Stimulated activated CD4-positive, alpha-beta T cell treated with anti-CD3 and anti-CD28 coated beads, Interleukin-15, amount 100 ng/mL, for 48 hours (primary cell): ENCODE data around the gene FAM222B.
"Not testable (repeated sequence)": the region's sequence is repeated elsewhere in the genome, so short reads cannot be mapped to it uniquely, and the experiment has no call there.

ENCODE experiments used
- DNase-seq, 2 donors: peaks; one replicate each; pipeline ENCODE4 v3.0.0-alpha.2; 2020; ENCODE audit warnings: low read depth in 2 of 2

FAM222B gene

GRCh38 chr17:28728364-28729200 lies 114.0 kb downstream of the FAM222B start, which contains the start of gene NEK8:
TSS of gene NEK8 (plus strand) at chr17:28728788. CDS start at chr17:28728814, 26 bp downstream.
- peak; percentile 95 to 98 for DNase-seq

GRCh38 chr17:28726627-28727491 lies 115.7 kb downstream of the FAM222B start:
- DNase-seq: peak; percentile 89 to 90

- peak in 1 of 2 donors; percentile 72 for DNase-seq
These were observed 116.4 kb downstream of the FAM222B start, which contains the start of gene TLCD1 for GRCh38 chr17:28726226-28726626. TSS of gene TLCD1 (minus strand) at chr17:28726233. CDS start at chr17:28726097, 136 bp downstream.

- DNase-seq: peak in 1 of 2 donors; percentile 50
These were observed 116.8 kb downstream of the FAM222B start for GRCh38 chr17:28725660-28726225.

GRCh38 chr17:28725166-28725659 lies 117.4 kb downstream of the FAM222B start:
- DNase-seq: peak in 1 of 2 donors; percentile 19

GRCh38 chr17:28724500-28725165 lies 118.0 kb downstream of the FAM222B start:
- no peak for DNase-seq

- not testable (repeated sequence) for DNase-seq
These were observed 118.6 kb downstream of the FAM222B start for GRCh38 chr17:28723836-28724499.

- DNase-seq: no peak
These were observed 119.3 kb downstream of the FAM222B start for GRCh38 chr17:28723159-28723835.

GRCh38 chr17:28722417-28723158 lies 120.0 kb downstream of the FAM222B start:
- DNase-seq: no peak

GRCh38 chr17:28720997-28721329 lies 121.6 kb downstream of the FAM222B start:
- DNase-seq: not testable (repeated sequence)

- DNase-seq: peak in 1 of 2 donors; percentile 31
These were observed 122.2 kb downstream of the FAM222B start for GRCh38 chr17:28720247-28720996.

GRCh38 chr17:28719021-28719433 lies 123.6 kb downstream of the FAM222B start:
- no peak for DNase-seq

- DNase-seq: no peak
These were observed 124.1 kb downstream of the FAM222B start for GRCh38 chr17:28718333-28719020.

GRCh38 chr17:28717578-28718332 lies 124.8 kb downstream of the FAM222B start, which contains the start of gene RAB34:
TSS of gene RAB34 (minus strand) at chr17:28717868. CDS start at chr17:28717266, 602 bp downstream.
- DNase-seq: no peak

GRCh38 chr17:28716740-28717577 lies 125.6 kb downstream of the FAM222B start:
- DNase-seq: no peak

GRCh38 chr17:28715217-28715616 lies 127.4 kb downstream of the FAM222B start:
- DNase-seq: no peak
